ENCODE measurements around the gene ARMC9.

DNA sequence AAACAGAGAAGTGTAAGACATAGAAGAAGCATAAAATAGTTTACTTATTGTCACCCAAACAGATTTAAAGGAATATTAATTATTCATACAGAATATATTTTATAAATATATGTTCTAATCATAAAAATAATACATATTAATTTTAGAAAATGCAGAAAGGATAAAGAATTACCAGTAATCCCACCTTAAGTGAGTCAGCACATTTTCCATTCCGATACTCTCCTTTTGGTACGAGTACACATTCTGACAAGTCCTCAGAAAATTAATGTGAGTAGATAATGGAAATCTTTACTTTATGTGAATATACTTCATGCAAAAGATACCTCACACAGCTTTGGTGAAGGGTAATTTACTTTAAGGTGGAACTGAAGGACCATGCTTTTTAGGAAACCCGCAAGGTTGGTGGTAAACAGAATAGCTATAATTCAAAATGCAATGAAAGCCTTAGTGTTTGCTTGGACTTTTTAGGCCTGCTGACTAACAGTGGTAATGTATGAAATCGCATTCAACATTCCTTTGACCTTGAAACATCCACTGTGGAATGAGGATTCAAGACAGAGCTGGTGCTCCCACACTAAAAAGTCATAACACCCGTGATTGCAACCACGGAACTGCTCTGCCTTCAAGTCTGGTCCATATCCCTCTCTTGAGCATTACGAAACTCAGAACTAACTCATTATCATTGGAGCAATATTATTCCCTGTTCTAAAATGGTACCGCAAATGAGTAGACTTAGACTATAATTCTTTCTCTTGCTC, 45.5 kb upstream of the ARMC9 start:
- TF ChIP-seq, protein P1, sequence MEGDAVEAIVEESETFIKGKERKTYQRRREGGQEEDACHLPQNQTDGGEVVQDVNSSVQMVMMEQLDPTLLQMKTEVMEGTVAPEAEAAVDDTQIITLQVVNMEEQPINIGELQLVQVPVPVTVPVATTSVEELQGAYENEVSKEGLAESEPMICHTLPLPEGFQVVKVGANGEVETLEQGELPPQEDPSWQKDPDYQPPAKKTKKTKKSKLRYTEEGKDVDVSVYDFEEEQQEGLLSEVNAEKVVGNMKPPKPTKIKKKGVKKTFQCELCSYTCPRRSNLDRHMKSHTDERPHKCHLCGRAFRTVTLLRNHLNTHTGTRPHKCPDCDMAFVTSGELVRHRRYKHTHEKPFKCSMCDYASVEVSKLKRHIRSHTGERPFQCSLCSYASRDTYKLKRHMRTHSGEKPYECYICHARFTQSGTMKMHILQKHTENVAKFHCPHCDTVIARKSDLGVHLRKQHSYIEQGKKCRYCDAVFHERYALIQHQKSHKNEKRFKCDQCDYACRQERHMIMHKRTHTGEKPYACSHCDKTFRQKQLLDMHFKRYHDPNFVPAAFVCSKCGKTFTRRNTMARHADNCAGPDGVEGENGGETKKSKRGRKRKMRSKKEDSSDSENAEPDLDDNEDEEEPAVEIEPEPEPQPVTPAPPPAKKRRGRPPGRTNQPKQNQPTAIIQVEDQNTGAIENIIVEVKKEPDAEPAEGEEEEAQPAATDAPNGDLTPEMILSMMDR (IDR thresholded peaks at IDR 0.05) = no peak
- TF ChIP-seq SIN3A (IDR thresholded peaks at IDR 0.05; ENCODE audit: borderline replicate concordance, insufficient read depth, low read depth, low read length) (no peak), POLR2AphosphoS5 (IDR thresholded peaks at IDR 0.05; ENCODE audit: low read depth, low read length) (no peak)
- TF ChIP-seq, protein P2, sequence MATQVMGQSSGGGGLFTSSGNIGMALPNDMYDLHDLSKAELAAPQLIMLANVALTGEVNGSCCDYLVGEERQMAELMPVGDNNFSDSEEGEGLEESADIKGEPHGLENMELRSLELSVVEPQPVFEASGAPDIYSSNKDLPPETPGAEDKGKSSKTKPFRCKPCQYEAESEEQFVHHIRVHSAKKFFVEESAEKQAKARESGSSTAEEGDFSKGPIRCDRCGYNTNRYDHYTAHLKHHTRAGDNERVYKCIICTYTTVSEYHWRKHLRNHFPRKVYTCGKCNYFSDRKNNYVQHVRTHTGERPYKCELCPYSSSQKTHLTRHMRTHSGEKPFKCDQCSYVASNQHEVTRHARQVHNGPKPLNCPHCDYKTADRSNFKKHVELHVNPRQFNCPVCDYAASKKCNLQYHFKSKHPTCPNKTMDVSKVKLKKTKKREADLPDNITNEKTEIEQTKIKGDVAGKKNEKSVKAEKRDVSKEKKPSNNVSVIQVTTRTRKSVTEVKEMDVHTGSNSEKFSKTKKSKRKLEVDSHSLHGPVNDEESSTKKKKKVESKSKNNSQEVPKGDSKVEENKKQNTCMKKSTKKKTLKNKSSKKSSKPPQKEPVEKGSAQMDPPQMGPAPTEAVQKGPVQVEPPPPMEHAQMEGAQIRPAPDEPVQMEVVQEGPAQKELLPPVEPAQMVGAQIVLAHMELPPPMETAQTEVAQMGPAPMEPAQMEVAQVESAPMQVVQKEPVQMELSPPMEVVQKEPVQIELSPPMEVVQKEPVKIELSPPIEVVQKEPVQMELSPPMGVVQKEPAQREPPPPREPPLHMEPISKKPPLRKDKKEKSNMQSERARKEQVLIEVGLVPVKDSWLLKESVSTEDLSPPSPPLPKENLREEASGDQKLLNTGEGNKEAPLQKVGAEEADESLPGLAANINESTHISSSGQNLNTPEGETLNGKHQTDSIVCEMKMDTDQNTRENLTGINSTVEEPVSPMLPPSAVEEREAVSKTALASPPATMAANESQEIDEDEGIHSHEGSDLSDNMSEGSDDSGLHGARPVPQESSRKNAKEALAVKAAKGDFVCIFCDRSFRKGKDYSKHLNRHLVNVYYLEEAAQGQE (IDR thresholded peaks at IDR 0.05; ENCODE audit: insufficient read depth in 1 of 2, low read depth in 2 of 2, low read length in 1 of 2) = no peak
